ENCODE data around the gene BHLHE41.

- TF ChIP-seq CTCF (IDR thresholded peaks at IDR 0.05; ENCODE audit: insufficient read depth, low read depth, low read length) = no peak
- no peak for TF ChIP-seq EZH2 (IDR thresholded peaks at IDR 0.05; ENCODE audit: insufficient read depth, low read length)
Measured at GRCh38 chr12:26143291-26143690, 18.5 kb upstream of the BHLHE41 start.

Measured in astrocyte (in vitro differentiated cells and primary cell).